GM18873 (cell line): ENCODE data around the gene PPP1R9B.

ENCODE experiments used
- ATAC-seq: cut with Tn5 transposase; IDR thresholded peaks from one replicate; pipeline ENCODE4 v1.9.1; 2021; ENCODE audit warnings: mild to moderate bottlenecking, moderate library complexity, moderate number of reproducible peaks; ENCODE audit not compliant: unreplicated experiment, low FRiP score

The PPP1R9B gene

GRCh38 chr17:50112694-50113093 lies 37.8 kb downstream of the PPP1R9B start:
- ATAC-seq, result no peak

- ATAC-seq, result no peak
Measured at GRCh38 chr17:50111673-50112655, 38.5 kb downstream of the PPP1R9B start.

- no peak for ATAC-seq
Measured at GRCh38 chr17:50110591-50111349, 39.7 kb downstream of the PPP1R9B start.

GRCh38 chr17:50109785-50110184 lies 40.7 kb downstream of the PPP1R9B start:
- no peak for ATAC-seq

- no peak for ATAC-seq
Measured at GRCh38 chr17:50109207-50109606, 41.3 kb downstream of the PPP1R9B start.

GRCh38 chr17:50108556-50108955 lies 41.9 kb downstream of the PPP1R9B start:
- no peak for ATAC-seq

- ATAC-seq, result no peak
Measured at GRCh38 chr17:50107790-50108414, 42.6 kb downstream of the PPP1R9B start.

GRCh38 chr17:50106393-50107131 lies 43.9 kb downstream of the PPP1R9B start:
- ATAC-seq, result no peak

- ATAC-seq, result no peak
Measured at GRCh38 chr17:50105811-50106210, 44.7 kb downstream of the PPP1R9B start.

GRCh38 chr17:50103941-50104340 lies 46.5 kb downstream of the PPP1R9B start:
- no peak for ATAC-seq

GRCh38 chr17:50103252-50103651 lies 47.2 kb downstream of the PPP1R9B start:
- no peak for ATAC-seq

GRCh38 chr17:50102164-50102991 lies 48.1 kb downstream of the PPP1R9B start:
- no peak for ATAC-seq

- no peak for ATAC-seq
Measured at GRCh38 chr17:50101346-50102163, 48.9 kb downstream of the PPP1R9B start.

GRCh38 chr17:50100921-50101345 lies 49.5 kb downstream of the PPP1R9B start:
- no peak for ATAC-seq

- no peak for ATAC-seq
Measured at GRCh38 chr17:50100480-50100883, 50.0 kb downstream of the PPP1R9B start.

GRCh38 chr17:50099003-50099402 lies 51.5 kb downstream of the PPP1R9B start:
- no peak for ATAC-seq

- no peak for ATAC-seq
Measured at GRCh38 chr17:50098583-50098982, 51.9 kb downstream of the PPP1R9B start.

GRCh38 chr17:50097926-50098325 lies 52.6 kb downstream of the PPP1R9B start:
- no peak for ATAC-seq

GRCh38 chr17:50097455-50097854 lies 53.0 kb downstream of the PPP1R9B start:
- no peak for ATAC-seq
